Thyroid gland (tissue), 4 donors: ENCODE results near the gene KIR2DL1.
"Not testable (repeated sequence)": the region's sequence is repeated elsewhere in the genome, so short reads cannot be mapped to it uniquely, and the experiment has no call there.

Source experiments
- CTCF ChIP-seq, 6 experiments: fragments of 200-600 bp in 3 of 6; fragments of 450-650 bp in 3 of 6; sonication (generic) in 3 of 6; IDR thresholded peaks; one replicate each; pipeline ENCODE4 v1.5.1; 2016 to 2019; ENCODE audit warnings: antibody characterized with exemption in 6 of 6, mild to moderate bottlenecking in 2 of 6, inconsistent platforms in 1 of 6, moderate library complexity in 1 of 6
- POLR2A ChIP-seq, 2 donors: fragments of 450-650 bp; IDR thresholded peaks; one replicate each; pipeline ENCODE4 v1.6.1; 2017; ENCODE audit warnings: antibody characterized with exemption in 2 of 2, mild to moderate bottlenecking in 2 of 2, moderate library complexity in 1 of 2

- TF ChIP-seq POLR2A, CTCF (IDR thresholded peaks at IDR 0.05): not testable (repeated sequence)
Measured at GRCh38 chr19:54756204-54757110, 13.1 kb upstream of the KIR2DL1 start.
